HG02970 (cell line): Measurements from ENCODE around the gene VPS37C.

Source experiments
- ATAC-seq: cut with Tn5 transposase; IDR thresholded peaks from one replicate; pipeline ENCODE4 v1.9.1; 2021; ENCODE audit warnings: mild to moderate bottlenecking, moderate library complexity, moderate number of reproducible peaks; ENCODE audit not compliant: unreplicated experiment, low FRiP score

The VPS37C gene

DNA sequence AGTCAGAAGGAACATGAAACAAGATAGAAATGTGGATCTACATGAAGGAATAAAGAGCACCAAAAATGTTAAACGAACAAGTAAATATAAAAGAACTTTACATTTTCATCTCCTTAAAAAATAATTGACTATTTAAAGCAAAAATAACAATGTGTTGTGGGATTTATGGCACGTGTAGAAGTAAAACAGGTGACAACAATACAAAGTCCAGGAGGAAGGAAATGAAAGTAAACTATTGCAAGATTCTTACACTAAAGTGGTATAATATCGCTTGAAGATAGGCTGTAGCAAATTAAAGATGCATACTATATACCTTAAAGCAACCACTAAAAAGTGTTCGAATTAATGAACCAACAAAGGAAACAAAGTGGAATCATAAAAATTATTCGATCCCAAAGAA is 5.5 kb downstream of the VPS37C start:
- no peak for ATAC-seq

DNA sequence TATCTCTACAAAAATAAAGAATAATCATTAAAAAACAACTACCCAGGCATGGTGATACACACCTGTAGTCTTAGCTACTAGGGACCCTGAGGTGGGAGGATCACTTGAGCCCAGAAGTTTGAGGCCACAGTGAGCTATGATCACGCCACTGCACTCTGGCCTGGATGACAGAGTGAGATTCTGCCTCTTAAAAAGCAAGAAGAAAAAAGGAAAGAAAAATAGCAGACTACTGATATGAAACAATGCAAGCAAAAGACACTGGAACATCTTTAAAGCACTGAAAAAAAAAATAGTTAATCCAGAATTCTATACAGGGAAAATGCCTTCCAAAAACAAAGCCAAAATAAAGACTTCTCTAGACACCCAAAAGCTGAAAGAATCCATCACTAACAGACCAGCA is 5.9 kb downstream of the VPS37C start:
- no peak for ATAC-seq

DNA sequence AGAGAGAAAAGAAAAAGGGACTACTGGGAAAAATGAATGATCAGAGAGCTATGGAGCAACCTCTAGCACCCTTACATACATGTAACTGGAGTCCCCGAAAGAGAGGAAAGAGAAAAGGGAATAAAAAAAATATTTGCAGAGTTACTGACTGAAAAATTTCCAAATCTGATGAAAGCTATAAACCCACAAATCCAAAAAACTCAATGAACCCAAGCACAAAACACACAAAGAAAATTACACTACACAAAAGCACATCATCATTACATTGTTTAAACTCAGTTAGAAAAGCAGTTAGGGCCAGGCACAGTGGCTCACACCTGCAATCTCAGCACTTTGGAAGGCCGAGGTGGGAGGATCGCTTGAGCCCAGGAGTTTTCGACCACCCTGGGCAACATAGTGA is 6.7 kb downstream of the VPS37C start:
- ATAC-seq = no peak

- no peak for ATAC-seq
Measured at GRCh38 chr11:61153593-61154095, 7.6 kb downstream of the VPS37C start.

- no peak for ATAC-seq
Measured at GRCh38 chr11:61152816-61153592, 8.2 kb downstream of the VPS37C start.

DNA sequence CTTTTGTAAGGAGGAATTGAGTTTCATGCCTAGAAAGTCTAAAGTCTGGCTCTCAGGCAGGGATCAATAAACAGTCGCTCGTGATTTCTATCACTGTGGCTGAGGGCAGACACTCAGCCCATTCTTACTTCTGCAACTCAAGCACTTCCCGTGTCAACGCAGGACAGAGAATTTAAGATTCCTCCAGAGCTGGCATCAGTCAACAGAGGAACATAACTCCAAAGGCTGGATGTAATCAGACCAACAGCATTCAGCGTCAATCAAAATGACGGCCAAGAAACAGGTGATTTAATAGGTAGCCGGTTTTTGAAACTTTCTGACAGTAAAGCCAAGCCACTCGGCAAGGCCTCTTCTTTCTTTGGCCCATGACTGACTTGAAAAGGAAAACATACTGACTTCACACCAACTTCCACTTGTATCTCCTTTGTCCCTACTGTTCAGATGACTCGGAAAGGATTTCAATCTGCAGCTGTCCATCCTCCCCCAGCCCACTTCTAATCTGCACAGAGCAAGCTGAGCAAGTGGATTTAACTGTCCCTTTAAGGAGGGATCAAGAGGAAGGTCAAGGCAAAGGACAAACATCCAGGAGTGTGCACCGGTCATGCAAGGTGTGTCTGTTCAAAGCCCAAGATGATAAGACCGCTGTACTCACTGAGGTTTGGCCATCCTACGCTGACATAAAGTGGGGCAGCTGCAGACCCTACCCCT is 9.5 kb downstream of the VPS37C start:
- no peak for ATAC-seq

- ATAC-seq = no peak
Measured at GRCh38 chr11:61150706-61151544, 10.3 kb downstream of the VPS37C start.

DNA sequence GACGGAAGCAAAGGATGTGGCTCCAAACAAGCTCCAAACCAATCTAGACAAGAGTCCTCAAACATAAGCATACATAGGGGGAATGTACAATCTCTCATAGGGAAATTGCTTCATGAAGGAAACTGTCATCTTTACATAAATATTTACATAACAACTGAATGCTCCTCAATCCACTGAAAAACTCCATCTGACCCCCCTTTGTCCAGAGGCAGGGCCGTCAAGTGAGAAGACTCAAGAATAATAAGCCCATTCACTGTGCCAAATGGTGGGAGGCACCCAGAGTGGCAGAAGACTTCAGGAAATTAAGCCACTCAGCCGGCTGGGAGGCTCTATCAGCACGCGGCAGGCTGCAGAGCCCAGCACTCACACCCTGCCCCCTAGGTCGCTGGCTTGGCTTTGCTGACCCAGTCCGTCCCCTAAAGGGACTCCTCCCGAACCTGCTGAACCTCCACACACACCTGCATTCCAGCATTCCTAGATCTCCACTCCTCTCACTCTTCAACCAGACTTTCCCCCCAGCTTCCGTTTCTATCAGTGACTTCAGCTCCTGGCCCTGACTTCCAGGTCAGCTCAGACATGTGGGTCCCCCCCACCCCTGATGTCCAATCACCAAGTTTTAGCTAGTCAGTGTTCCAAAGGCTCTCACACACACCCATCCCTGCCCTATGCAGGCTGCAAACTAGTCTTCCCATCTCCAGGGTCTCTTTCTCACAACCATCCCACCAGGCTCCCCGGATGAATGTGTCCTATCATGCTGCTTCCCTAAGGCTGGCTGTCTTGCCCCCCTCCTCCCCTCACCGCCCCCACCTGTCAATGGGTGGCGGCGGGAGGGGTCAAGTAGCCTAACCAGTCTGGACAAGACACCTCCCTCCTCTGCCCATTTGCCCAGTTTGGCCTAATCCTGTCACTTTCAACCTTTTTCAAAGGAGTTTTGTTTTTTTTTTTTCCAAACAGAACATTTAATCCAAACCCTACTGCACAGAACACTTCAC is 11.3 kb downstream of the VPS37C start:
- ATAC-seq = no peak

DNA sequence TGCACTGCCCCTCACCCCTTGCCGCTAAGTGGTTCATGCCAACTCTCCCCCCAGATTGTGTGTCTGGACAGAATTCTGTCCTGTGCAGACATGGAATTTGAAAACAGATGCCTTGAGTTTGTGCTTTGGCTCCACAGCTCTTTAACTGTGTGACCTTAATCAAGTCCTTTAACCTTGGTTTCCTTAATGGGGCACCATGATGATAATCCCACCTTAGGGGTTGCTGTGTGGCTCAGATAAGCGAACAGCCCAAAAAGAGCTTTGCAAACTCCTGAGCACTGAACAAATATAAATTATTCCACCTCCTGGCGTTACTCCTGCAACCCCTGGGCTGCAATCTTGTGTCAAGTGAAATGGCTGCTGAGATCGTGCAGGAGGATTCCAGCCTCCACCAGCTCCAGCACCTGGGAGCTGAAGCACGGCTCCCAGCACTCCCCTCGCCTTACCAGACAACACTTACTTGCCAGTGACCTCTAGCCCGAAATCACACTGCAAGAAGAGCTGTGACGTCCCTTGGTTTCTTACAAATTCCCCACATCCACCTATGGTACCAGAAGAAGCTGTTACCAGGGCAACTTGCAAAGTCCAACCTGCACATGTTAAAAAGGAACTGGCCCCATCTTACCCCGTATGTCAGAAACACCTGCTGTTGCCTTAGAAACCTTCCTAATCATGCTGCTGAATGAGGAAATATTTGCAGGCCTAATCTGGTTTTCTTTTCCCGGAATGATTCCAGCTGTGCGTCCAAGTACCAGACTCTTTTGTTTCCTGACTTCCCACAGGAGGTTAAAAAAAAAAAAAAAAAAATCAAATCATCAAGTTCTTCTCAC is 13.2 kb downstream of the VPS37C start:
- ATAC-seq = no peak

- no peak for ATAC-seq
Measured at GRCh38 chr11:61147271-61147670, 14.0 kb downstream of the VPS37C start.

DNA sequence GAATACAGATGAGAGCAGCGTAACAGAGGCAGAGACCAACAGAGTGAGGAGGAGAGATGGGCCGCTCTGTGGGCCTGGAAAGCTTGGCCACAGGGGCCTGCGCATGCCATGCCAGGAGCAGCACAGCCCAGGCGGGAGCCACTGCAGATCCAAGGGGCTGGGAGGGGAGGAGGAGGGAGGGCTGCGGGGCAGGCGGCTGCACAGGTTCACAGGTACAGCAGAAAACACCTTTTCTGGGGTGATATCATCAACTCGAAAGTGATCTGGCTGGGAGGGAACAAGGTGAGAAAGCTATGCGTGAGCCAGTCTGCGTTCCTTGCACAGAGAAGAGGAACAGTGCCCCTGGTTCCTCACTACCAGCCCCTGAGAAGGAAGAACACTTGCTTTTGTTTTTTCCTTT is 14.8 kb downstream of the VPS37C start:
- no peak for ATAC-seq

DNA sequence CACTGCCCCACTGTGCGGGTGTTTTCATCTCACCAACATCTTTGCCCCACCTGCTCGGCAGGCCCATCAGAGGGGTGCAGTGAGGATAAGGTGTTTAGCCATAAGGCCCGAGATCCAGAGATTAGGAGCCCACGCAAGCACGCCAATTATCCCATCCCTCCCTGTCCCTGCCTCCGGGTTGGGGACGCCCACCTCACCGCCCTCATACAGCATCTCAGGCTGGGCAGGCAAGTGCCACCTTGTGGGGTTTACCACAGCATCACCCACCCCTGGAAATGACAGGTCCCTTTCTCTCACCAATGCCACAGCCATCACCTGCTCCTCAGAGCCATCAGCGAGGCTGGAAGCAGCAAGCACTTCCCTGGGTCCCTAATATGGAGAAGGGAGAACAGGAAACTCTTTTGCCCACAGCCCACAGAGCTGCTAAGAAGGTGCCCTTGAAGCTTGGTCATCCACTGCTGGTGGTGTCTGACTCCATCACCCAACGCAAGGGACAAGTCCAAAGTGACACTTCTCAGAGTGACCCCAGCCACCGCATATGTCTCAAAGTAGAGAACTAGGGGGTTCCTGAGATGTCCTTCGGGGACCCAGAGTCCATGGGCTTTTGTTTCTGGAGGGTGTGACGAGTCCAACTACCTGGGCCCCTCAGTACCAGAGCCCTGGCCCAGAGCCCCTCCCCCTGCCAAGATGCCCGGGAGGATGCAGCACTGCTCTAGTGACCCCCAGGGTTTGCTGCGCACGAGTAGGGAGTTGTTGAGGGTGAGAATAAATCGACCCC is 15.8 kb downstream of the VPS37C start:
- no peak for ATAC-seq

GRCh38 chr11:61144511-61145179 is 16.6 kb downstream of the VPS37C start:
- ATAC-seq = no peak

DNA sequence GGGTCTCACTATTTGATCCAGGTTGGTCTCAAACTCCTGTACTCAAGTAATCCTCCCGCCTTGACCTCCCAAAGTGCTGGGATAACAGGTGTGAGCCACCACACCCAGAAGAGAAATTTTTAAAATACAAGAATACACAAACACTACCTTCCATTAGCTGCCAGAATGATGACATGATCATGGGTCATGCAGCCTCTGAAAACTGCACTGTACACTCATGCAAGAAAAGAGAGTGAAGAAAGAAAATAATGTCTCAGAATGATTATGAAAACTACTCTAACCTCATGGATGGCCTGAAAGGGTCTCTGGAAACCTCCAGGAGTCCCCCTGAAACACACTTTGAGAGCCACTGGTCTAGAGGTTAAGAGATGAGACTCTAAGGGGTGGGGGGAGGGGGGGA is 18.8 kb downstream of the VPS37C start:
- no peak for ATAC-seq

- no peak for ATAC-seq
Measured at GRCh38 chr11:61141601-61142028, 19.6 kb downstream of the VPS37C start.

DNA sequence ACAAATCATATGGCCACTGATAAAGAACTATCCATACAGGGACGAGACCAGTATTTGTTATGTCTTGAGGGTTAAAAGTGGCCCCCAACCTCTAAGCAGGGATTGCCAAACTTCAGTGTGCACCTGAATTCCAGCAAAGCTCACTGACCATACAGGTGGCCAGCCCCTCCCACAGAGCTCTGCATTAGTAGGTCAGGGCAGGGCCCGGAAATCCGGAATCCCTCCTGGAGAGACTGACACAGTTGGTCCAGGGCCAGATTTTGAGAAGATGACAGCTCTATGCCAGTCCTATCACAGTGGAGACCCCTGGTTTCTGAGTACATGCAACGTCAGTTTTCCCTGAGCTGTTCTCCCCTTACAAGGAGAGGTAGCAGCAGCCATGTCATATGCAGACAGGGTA is 20.8 kb downstream of the VPS37C start:
- no peak for ATAC-seq

DNA sequence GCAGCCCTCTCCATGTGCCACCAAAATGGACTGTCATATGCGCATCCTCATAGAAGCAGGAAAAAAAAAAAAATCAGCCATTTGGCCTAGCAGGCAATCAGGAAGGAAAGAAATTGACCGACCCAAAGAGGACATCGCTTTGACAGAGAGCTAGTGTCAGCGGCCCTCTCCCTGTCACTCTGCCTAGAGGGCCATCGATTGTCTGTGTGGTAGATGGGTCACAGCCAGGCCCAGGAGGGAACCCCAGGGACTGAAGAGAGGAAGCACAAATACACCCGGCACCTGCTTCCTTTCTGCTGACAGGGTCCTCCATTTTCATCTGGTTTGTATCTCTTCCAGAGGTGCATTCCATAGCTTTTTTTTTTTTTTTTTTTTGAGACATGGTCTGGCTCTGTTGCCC is 21.8 kb downstream of the VPS37C start:
- ATAC-seq = no peak

GRCh38 chr11:61138935-61139334 is 22.3 kb downstream of the VPS37C start:
- no peak for ATAC-seq
